DND-41 (cell line): ENCODE results near the gene SPAG16.
"Not testable (repeated sequence)": the region's sequence is repeated elsewhere in the genome, so short reads cannot be mapped to it uniquely, and the experiment has no call there.

ENCODE experiments used
- CTCF ChIP-seq: IDR thresholded peaks from 2 replicates; pipeline ENCODE4 v1.5.1; 2012; ENCODE audit warnings: borderline replicate concordance, low read length, moderate library complexity, mild to moderate bottlenecking; ENCODE audit not compliant: poor library complexity, severe bottlenecking; ENCODE audit errors: extremely low read depth
- EZH2 ChIP-seq: IDR thresholded peaks from 3 replicates; pipeline ENCODE4 v1.6.1; 2012; ENCODE audit warnings: borderline replicate concordance, low read depth, mild to moderate bottlenecking, moderate library complexity, low read length, inconsistent platforms; ENCODE audit not compliant: severe bottlenecking

DNA sequence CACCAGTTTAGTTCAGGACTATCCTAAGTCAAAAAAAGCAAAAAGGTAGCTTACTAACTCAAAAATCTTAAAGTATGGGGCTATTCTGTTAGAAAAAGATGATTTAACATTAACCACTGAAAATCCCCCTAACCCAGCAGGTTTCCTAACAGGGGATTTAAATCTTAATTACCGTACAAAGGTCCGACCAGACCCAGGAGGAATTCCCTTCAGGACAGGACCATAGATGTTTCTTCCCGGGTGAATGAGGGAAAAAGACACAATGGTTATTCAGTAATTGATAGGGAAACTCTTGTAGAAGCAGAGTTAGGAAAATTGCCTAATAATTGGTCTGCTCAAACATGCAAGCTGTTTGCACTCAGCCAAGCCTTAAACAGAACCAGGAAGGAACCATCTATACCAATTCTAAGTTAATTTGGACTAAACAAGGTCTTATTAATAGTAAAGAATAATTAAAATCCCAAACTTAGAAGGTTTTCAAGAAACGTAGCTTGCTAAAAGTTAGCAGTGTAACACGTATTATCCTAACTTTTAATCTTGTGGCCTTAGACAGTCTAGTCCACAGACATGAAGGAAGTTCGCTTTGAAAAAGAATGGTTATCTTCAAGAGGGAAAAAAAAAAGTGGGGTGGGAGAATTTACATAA is 124.3 kb downstream of the SPAG16 start:
- TF ChIP-seq CTCF, EZH2: not testable (repeated sequence)
